Measurements from ENCODE around the gene NUDT19.
"Not testable (repeated sequence)": the region's sequence is repeated elsewhere in the genome, so short reads cannot be mapped to it uniquely, and the experiment has no call there.

Gene NUDT19

DNA sequence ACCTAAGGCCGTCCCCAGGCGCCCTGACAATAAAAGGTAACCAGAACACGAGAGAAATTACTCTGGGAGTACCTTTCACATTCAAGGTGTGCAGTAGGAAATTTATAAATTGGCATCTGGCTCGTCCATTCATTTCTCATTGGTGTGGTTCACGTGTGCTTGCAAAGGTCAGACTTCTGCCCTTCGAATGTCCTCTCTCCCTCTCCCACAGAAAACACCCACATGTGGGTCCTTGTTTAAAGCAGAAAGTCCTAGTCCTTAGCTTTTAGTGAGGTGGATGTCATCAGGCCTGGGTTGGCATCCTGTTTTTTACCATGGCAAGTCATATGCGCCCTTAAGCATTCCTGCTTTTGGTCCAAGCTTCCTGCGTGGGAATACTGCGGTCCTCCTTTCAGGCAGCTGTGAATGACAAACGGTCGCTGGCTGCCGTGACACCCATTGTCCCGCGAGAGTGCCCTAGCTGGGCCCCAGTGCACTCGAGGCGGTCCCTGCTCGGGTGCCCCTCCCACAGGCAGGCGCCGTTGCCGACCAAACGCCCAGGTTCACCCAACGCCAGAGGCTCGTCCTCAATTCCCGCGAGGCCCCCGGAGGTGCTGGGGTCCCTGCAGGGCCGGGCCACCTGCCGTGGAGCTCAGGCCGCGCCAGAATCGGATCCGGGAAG, at the start of gene NUDT19:
Gene NUDT19, plus strand, starts transcription at position 531 of the 661 bp plus-strand sequence. CDS start 140 bp downstream, outside the sequence.
- DNase-seq = peak; percentile 86

DNA sequence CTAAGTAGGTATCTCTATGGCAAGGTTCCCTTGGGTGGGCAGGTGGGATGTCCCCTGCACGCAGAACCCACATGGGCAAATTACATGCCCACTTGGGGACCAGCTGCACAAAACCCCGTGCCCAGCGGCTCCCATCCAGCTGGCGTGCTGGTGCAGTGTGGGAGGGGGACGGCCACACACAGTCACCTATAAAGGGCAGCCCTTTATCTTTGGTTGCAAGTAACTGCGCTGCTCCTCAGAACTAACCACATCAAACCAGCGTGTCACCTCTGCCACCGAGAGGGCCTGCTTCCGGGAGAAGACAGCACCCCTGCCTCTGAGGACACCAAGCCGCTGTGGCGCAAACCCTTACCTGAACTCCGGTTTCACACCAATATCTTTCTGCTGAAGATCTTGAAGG, 48.9 kb upstream of the NUDT19 start:
- DNase-seq = no peak

DNA sequence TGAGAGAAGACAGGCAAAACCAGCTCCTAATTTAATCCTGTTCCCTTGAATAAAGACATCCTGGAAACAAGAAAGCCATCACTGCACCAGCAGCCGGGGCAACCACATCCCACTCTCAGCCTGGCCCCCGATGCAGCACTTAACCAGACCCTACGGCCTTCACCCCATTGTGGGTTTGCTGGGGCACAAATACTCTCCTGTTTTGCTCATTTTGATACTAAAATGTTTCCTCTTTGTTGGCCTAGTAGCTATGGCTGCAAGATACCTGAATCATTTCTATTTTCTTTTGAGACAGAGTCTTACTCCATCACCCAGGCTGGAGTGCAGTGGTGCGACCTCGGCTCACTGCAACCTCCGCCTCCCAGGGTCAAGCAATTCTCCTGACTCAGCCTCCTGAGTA, 45.1 kb upstream of the NUDT19 start:
- DNase-seq = no peak

DNA sequence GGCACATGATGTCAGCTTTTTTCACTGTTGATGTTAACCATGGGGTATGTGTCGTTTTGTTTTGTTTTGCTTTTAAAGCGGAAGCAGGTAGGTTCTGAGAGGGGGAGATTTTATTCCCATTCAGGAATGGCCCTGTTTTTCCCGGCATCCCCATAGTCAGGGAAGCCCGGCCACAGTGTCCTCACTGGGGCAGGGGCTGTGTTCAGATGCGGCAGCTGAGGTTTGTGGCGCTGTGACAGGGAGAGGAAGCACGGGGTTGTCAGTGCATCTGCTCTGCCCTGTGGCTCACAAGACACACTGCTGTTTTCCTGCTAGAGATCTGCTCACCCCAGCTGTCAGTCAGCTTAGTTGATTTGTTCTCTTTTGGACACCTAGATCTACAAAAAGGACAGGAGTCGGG, 44.3 kb upstream of the NUDT19 start:
- DNase-seq = no peak

DNA sequence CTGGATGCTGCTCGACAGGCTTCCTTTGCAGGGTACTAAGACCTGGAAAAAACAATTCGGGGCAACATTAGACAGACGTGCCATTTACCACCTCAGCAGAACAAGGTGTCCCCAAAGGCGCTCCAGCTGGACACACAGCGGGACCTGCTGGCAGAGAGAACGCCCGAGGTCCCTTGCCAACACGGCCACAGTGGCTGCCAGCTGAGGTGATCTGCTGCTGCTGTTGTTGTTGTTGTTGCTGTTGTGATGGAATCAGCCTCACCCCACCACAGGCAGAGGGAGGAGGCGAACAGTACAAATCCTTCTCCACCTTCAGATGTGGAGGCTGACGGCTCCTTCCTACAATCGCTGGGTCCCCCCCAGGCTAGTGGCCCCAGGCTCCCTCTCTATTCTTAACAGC, 41.9 kb upstream of the NUDT19 start:
- DNase-seq = no peak

DNA sequence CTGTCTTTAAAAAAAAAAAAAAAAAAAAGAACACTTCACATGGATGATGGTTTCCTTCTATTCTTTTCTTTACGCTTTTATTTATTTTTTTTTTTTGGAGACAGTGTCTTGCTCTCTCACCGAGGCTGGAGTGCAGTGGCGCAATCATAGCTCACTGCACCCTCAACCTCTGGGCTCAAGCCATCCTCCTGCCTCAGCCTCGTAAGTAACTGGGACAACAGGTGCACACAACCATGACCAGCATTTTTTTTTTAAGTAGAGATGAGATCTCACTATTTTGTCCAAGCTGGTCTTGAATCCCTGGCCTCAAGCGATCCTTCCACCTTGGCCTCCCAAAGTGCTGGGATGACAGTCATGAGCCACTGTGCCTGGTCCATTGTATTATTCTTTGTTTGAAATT, 41.0 kb upstream of the NUDT19 start:
- DNase-seq = no peak

DNA sequence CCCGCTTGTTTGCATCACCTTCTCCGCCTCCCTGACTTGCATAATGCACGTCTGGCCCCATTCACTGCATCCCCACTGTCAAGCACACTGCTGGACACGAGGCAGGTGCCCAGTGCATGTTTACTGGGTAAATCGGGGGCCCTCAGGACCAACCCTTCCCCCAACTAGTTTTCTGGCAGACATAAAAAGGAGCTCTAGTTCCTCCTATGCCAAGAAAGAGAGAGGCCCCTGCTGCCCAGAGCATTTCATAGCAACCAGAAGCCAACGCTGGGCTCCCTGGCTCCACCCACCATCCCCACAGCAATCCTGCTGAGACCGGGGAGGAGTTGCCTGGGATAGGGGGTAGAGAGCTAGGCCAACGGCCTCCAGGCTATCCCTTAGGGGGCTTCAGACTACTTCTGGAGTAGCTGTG, 39.9 kb upstream of the NUDT19 start:
- DNase-seq = no peak

DNA sequence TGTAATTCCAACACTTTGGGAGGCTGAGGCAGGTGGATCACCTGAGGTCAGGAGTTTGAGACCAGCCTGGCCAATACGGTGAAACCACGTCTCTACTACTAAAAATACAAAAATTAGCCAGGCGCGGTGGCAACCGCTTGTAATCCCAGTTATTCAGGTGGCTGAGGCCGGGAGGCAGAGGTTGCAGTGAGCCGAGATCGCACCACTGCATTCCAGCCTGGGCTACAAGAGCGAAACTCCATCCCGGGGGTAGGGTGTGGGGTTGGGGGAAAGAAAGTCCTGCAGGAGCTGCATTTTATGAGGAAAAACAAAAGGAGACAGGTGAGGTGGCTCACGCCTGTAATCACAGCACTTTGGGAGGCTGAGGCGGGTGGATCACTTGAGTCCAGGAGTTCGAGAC, 39.3 kb upstream of the NUDT19 start:
- not testable (repeated sequence) for DNase-seq

DNA sequence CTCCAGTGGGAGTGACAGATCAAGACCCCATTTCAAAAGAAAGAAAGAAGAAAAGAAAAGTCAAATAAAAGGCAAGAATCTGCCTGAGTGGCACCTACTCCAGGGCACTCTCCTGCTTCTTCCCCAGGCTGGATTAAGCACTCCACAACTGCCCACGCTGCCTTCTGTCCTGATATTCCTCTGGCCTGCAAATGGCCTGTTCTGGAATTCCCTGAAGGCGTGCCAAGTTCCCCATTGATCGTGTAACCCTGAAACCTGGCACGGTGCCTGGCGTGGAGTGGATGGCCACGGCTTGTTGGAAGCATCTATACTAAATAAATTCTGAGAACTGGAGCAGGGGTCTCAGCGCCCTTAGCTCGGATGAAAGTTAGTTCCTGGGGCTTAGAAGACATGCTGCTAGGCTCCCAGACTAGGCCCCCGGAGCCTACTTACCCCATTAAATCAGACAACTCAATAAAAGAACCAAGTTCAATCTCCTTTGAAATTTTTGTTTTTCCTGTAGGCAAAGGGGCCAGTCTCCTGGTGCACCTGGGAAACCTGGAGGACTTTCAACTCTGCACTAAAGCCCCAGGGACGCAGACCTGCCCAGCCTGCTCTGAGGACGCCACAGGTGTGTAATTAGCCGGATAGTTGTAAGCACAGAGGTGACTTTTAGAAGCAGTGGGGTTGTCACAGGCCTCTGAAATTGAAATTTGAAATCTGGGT, 38.6 kb upstream of the NUDT19 start:
- no peak for DNase-seq

DNA sequence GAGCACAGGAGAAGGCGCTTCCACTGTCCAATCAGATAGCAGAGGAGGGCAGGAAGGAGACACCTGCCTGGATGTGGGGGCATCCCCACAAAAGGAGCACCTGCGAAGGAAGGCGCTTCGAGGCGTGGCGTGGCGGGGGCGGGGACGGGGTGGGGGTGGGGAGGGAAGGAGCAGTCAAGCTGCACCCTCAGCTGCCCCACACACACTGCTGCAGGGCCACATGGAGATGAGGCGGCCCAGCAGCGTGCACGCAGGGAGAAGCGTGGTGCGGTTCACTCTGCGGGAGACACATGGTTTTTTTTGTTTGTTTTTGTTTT, 38.1 kb upstream of the NUDT19 start:
- DNase-seq = no peak

DNA sequence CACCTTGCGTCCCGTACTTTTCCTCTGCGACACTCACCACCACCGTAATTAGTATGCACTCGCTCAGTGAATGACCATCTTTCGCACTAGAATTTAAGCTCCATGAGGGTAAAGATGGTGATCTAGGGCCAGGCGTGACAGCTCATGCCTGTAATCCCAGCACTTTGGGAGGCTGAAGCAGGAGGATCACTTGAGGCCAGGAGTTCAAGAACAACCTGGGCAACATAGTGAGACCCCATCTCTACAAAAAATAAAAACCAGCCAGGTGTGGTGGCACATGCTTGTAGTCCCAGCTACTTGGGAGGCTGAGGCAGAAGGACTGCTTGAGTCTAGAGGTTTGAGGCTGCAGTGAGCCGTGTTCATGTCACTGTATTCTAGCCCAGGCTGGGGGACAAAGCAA, 35.2 kb upstream of the NUDT19 start:
- DNase-seq = not testable (repeated sequence)

DNA sequence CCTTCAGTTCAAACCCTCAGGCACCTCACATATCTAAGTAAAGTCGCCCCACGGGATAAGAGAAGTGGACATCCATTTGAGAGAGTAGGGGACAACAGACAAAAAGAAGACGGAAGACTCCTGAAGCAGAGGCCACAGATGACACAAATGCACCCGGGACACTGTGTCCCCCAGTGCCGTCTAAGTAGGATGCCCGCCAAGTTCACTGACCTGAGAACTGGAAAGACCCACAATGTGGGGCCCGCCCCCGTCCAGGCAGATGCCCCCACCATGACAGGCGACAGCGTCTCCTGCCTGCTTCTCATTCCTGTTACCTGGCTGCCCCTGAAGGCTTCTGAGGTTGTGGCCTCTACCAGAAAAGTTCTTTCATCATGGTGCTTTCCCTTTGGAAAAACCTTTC, 33.5 kb upstream of the NUDT19 start:
- DNase-seq = no peak

DNA sequence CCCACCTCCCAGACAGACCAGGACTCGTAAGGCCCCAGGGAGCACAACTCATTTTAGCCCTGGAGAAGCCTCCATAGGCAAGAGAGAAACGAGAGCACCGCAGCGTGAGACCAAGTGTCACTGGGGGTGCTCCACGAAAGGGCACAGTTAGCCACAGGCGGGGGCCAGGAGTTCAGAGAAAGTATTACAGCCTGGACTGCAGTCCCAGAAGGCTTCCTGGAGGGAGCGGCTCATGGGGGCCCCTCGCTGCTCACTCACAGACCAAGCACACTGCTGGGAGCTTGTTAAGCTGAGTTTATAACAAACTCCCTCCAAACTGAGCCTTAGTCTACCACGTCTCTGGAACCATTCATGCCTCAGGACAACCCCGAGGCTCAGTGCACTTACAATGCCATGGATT, 33.1 kb upstream of the NUDT19 start:
- DNase-seq = no peak

DNA sequence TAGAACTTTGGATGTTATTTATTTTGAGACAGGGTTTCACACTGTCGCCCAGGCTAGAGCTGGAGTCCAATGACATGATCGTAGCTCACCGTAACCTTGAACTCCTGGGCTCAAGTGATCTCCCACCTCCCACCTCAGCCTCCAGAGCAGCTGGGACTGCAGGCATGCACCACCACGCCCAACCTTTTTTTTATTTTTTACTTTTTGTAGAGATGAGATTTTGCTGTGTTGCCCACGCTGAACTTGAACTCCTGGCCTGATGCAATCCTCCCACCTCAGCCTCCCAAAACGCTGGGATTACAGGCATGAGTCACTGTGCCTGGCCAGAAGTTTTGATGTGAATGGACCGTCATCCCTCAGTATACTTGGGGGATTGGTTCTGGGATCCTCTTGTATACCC, 30.3 kb upstream of the NUDT19 start:
- no peak for DNase-seq

DNA sequence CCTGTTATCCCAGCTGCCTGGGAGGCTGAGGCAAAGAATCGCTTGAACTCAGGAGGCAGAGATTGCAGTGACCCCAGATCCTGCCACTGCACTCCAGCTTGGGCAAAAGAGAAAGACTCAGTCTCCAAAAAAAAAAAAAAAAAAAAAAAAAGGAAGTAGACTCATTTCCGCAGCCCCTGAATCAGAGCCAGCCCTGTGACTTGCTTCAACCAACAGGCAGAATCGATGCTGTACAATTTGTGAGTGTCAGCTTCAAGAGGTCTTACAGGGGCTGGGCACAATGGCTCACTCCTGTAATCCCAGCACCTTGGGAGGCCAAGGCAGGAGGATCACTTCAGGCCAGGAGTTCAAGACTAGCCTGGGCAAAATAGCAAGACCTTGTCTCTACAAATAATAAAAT, 29.4 kb upstream of the NUDT19 start:
- no peak for DNase-seq

DNA sequence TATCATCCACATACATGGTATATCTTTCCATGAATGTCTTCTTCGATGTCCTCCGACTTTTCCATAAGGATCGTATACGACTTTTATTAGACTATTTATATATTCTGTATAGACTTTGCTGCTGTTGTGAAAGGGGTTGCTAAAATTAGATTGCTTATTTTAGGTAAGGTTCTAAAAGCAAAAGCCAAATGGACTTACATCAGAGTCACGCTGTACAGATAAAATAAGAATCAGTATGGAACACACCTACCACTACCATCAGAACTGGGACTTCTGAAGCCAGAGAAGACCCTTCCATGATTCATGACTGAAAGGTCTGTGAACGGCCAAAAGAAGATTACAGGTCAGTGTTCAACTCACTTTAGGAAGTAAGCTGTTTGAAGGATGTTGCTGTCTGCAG, 25.5 kb upstream of the NUDT19 start:
- no peak for DNase-seq

DNA sequence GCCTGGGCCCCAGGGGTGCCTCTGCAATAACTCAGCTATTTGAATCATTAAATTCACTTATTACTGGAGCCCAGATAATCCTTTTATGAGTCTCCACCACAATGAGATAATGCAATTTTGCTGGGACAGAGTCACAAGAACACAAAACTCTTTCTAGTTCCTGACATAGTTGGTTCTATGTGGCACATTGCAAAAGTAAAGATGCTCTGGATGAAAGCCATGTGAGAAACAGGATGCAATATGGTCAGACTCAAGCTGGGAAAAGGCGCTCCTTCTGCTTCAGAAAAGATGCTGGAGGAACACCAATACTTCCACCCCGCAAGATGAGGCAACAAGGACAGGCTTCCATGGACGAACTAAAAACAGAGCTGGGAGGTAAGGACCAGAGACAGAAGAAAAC, 22.3 kb upstream of the NUDT19 start:
- DNase-seq = no peak

DNA sequence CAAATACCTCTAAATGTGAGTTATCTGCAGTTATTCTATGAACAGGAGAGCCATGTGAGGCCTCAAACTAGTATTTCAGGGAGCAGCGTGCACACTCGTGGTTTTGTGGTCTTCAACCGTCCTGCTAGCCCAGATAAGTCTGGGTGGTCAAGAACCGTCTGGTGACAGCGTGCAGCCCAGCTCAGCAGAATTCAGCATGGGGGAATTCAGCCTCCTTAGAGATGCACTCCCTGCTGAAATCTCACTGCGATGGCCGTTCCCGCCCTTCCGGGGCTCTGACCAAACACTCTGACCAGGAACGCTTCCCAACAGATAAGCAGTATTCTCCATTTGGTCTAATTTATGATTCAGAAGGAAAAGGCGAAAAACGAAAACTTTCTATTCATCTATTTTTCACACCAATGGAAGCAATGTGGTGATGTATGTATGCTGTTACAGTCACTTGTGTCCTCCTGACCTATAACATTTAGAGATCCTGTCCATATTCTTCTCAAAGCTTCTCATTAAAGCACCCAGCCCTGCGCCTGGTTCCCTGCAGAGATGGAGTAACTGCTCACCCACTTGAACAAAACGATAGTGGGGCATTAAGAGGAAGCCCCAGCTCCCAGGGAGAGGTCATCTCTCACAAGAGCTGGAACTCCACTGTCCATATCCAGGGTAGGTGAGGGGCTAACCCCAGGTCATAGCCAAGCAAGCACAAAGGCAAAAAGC, 19.6 kb upstream of the NUDT19 start:
- no peak for DNase-seq

DNA sequence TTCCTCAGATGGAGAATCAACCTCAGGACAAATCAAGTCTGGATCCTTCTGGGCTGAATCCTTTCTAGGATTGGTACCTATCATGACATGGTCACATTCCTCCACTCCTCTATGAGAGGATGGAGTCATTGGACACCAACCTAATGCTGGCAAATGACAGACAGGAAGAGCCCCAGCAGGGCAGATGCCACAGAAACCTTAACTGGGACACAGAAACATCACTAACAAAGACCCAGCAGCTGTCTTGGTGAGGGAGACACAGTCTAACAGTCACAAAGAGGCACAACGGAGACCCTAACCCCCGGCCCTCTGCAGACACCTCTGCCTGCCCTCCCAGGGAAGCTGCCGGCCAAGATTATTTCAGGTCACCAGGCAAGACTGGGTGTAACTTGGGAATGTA, 18.8 kb upstream of the NUDT19 start:
- no peak for DNase-seq

DNA sequence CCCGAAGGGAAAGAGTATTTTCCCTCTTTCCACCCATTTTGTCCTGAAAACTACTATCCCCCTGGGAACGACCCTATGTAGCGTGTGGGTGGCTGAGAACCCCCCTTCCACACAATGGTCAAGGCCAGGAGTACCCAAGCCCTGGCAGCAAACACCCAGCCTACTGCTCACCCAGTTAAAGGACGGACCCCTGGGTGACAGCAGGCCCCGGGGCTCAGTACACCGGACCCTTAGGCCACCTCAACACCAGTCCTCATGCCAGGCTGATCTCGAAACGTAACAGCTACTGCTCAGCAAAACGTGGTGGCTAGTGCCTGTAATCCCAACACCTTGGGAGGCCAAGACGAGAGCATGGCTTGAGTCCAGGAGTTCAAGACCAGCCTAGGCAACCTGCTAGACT, 18.0 kb upstream of the NUDT19 start:
- DNase-seq = no peak

DNA sequence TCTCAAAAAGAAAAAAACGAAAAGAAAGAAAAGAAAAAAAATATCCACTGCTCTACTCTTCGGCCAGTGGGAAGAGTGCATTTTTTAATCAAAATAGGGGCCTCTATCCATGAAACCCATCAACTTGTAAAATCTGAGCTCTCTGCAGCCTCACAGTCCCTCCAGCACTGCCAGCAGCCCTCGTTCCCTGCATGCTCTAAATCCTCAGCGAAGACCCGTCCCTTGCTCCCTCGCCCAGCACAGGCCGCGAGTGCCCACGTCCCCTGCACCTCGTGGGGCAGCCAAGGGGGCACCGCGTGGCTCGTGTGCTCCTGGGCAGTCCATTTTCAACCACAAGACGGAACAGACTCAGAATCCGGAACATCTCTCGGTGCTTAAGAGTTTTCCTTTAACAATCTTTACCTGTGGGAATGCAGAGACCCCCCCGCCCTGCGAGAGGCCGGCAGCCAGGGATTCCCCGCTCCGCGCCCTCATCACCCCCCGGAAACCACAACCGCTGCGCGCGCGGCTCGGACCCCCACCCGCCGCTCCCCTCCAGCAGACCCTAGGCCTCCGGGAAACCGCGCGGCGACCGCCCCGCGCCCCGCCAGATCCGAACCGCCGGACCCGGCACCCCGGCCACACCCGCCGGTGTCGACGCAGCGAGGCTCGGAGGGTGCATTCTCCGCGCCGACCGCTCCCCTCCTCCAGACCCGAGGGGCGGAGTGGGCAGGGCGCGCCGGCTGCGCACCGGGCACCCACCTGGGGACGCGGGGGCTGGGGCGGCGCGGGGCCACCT, 17.3 kb upstream of the NUDT19 start:
- DNase-seq = no peak

DNA sequence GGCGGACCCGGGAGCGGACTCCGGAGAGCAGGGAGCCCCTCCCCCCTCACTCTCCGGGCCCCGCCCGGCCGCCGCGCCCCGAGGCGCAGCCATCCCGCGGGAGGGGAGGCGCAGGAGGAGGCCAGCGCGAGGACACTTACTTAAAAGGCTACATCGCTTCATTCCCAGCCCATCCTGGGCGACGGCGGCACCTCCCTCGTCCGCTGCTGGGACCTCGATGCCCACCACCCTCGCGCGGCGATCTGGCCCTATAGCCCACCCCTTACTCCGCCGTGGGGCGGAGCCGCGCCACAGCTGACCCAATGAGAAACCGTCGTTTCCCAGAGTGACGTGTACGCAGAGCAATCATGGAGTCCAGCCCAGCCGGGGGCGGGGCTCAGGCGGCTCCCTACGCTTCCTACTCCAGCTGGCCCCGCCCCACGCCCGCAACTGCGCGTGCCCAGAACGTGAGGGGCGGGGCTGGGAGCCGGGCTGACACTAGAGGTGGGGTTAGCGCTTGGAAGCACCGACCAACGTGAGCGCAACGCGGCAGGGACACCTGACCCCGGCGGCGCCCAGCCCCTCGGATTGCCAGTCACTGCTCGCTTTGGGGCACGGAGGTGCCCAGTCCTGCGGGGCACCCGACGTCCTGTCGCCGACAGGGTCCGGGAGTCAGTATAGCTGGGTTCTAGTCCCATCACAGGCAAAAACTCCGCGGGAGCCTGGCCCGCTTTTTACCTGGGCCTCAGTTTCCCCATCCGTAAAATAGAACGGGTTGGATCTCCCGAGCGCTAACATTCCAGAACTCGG, 16.5 kb upstream of the NUDT19 start, which contains the start of gene ANKRD27:
Gene ANKRD27, minus strand, starts transcription at position 250 of the 789 bp plus-strand sequence. CDS start 16,165 bp downstream, outside the sequence.
- peak; percentile 93 for DNase-seq
